Lung (tissue), 12 donors: ENCODE results near the gene GYG2. TPM values are rescaled to one million over a fixed set of nuclear protein-coding genes. Genes with fewer than 3 reads are reported as not detected.
A peak's percentile ranks its signal among the peaks of the same experiment; 100 is the strongest.

Source experiments
- ATAC-seq: fragments of 200-7000 bp; cut with Tn5 transposase; one replicate; pipeline ENCODE4 v1.9.1; 2020; ENCODE audit warnings: moderate number of reproducible peaks; ENCODE audit not compliant: insufficient read depth, low FRiP score
- DNase-seq, 3 donors: peaks; one replicate each; pipeline ENCODE4 v3.0.0-alpha.2; 2013 to 2017
- H3K27ac ChIP-seq, 2 donors: one replicate each; pipeline ENCODE4 v1.5.1; 2013; ENCODE audit warnings: mild to moderate bottlenecking in 2 of 2, moderate library complexity in 2 of 2, control low read depth in 1 of 2, inconsistent platforms in 1 of 2, low read depth in 1 of 2, low read length in 1 of 2
- H3K27me3 ChIP-seq, 3 donors: one replicate each; pipeline ENCODE4 v1.5.1; 2013; ENCODE audit warnings: low read length in 2 of 3; ENCODE audit not compliant: control insufficient read depth in 3 of 3, insufficient read depth in 3 of 3
- H3K36me3 ChIP-seq, 4 donors: one replicate each; pipeline ENCODE4 v1.5.1; 2013; ENCODE audit warnings: low read length in 4 of 4, mild to moderate bottlenecking in 1 of 4, moderate library complexity in 1 of 4; ENCODE audit not compliant: control insufficient read depth in 4 of 4, insufficient read depth in 4 of 4
- H3K4me1 ChIP-seq, 5 donors: one replicate each; pipeline ENCODE4 v1.5.1; 2013; ENCODE audit warnings: low read length in 5 of 5, mild to moderate bottlenecking in 2 of 5, moderate library complexity in 1 of 5; ENCODE audit not compliant: control insufficient read depth in 5 of 5, insufficient read depth in 5 of 5
- H3K4me3 ChIP-seq: one replicate; pipeline ENCODE4 v1.5.1; 2013; ENCODE audit warnings: mild to moderate bottlenecking, control low read depth, moderate library complexity
- H3K9ac ChIP-seq, 2 donors: one replicate each; pipeline ENCODE4 v1.5.1; 2013; ENCODE audit warnings: low read length in 2 of 2, control low read depth in 1 of 2; ENCODE audit not compliant: insufficient read depth in 1 of 2
- H3K9me3 ChIP-seq, 4 donors: one replicate each; pipeline ENCODE4 v1.5.1; 2013; ENCODE audit warnings: low read length in 3 of 4, mild to moderate bottlenecking in 1 of 4, moderate library complexity in 1 of 4; ENCODE audit not compliant: control insufficient read depth in 4 of 4, insufficient read depth in 3 of 4
- CTCF ChIP-seq: IDR thresholded peaks from 2 replicates; pipeline ENCODE4 v1.5.1; 2012; ENCODE audit warnings: mild to moderate bottlenecking; ENCODE audit errors: control extremely low read depth, extremely low read depth
- whole genome bisulfite sequencing, 2 donors: extraction: QIAGEN DNeasy Blood & Tissue Kit; methylation state at CpG; one replicate each; pipeline ENCODE4 v1.1.7; 2013; 5-methylcytosine and 5-hydroxymethylcytosine counted together
- polyA plus RNA-seq, 2 donors: library from polyadenylated mRNA; stranded (reverse); fragments of 200-250 nt; gene quantifications; one replicate each; pipeline ENCODE4 v1.2.1, GENCODE V29; 2013
- total RNA-seq, 2 donors: library from RNA; depleted of rRNA in 1 of 2; stranded (reverse); fragments of >200 nt in 1 of 2; gene quantifications; one replicate each; pipeline ENCODE4 v1.2.1, GENCODE V29; 2014 to 2021
- donor health status: control.
- donor health status: control.
- donor health status: Bipolar disorder and iron deficiency.
- donor health status: healthy.
- donor health status: DM: yes; HTN: yes; CAD: no.

Gene GYG2
- total and polyA plus RNA-seq, 4 donors: 0.59 to 5.4 (median 2.7) TPM

DNA sequence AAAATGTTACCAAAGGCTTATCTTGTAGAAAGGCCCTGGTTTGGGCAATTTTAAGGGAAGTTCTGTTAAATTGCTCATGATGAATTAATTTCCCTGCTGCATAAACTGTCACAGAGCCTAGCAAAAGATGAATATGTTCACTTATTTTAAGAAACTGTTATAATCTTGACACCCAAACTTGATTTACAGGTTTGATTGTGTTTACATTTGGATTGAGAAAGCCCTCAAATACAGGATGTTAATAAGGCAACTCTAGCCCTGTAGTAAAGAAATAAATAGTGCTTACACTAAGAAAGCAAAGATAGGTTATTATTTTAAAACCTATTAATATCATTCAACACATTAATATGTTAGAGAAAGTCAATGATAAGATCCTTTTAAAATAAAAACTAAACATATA is 18.3 kb downstream of the GYG2 start:
- TF ChIP-seq CTCF: no peak
- no peak for ATAC-seq

DNA sequence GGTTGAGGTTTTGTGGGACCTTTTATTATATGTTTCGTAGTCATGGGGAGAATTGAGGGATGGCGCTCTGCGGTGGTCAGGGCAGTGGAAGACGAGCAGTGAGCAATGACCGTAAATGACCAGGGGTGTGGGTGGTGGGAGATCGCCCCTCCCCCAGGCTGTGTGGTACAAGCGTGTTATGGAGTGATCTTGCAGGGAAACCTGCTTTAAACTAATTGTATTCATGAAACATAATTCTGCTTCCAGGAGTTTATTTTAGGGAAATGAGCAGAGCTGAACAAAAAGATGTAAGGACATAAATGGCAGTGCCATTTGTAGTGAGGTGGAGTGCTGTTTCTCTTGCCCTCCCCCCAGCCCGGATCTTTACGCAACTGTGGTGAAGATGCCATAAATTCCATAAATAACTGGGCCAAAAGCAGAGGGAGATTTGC is 20.2 kb downstream of the GYG2 start:
- no peak overlapping the region for H3K27ac ChIP-seq
- H3K9me3 ChIP-seq: no peaks in the 10 kb centered on the region
- no peaks in the 10 kb centered on the region for H3K36me3 ChIP-seq
- no peak overlapping the region for H3K9ac ChIP-seq
- DNase-seq: peak in 2 of 3 donors; percentile 35 to 46
- H3K4me3 ChIP-seq: no peak overlapping the region
- TF ChIP-seq CTCF: no peak
- no peaks in the 10 kb centered on the region for H3K4me1 ChIP-seq
- ATAC-seq: no peak
- WGBS, 2 donors: 67 to 83% methylated on average over 9 of the region's 9 CpGs
- peaks cover 0 to 7% (median 3%) of the 10 kb centered on the region in 3 donors for H3K27me3 ChIP-seq

More for the DNA sequence above, 18.3 kb downstream of the GYG2 start:
- Histone ChIP-seq H3K4me3 (no peak overlapping the region), H3K27me3 (peaks cover 0 to 7% (median 3%) of the 10 kb centered on the region in 3 donors), H3K36me3 (no peaks in the 10 kb centered on the region), H3K27ac (no peak overlapping the region), H3K9ac (no peak overlapping the region), H3K9me3 (no peaks in the 10 kb centered on the region), H3K4me1 (no peaks in the 10 kb centered on the region)
- DNase-seq: no peak

DNA sequence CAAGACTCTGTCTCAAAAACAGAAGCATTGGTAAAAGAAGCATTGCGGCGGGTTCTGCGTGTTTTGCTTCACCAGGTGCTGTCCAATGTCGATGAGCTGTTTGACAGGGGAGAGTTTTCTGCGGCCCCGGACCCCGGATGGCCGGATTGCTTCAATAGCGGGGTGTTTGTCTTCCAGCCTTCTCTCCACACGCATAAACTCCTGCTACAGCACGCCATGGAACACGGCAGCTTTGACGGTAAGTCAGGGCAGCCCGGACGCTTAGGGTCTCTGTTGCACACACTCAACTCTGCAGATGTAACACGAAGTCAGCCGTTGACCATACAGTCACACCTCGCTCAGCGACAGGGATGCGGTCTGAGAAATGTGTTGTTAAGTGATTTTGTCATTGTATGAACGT is 26.2 kb downstream of the GYG2 start:
- 95 to 98% methylated on average over 21 of the region's 21 CpGs for WGBS, 2 donors
- Histone ChIP-seq H3K4me3 (no peak overlapping the region), H3K27me3 (no peaks in the 10 kb centered on the region), H3K36me3 (no peaks in the 10 kb centered on the region), H3K9me3 (no peaks in the 10 kb centered on the region), H3K9ac (no peak overlapping the region), H3K4me1 (no peaks in the 10 kb centered on the region), H3K27ac (no peak overlapping the region)
- ATAC-seq (no peak), DNase-seq (no peak)
- TF ChIP-seq CTCF: no peak

GRCh38 chrX:2855761-2856160 is 27.0 kb downstream of the GYG2 start:
- Histone ChIP-seq H3K9ac (no peak overlapping the region), H3K9me3 (no peaks in the 10 kb centered on the region), H3K27ac (no peak overlapping the region), H3K4me1 (no peaks in the 10 kb centered on the region), H3K36me3 (no peaks in the 10 kb centered on the region), H3K4me3 (no peak overlapping the region), H3K27me3 (peaks cover 0 to 3% (median 0%) of the 10 kb centered on the region in 3 donors)
- ATAC-seq: no peak
- TF ChIP-seq CTCF: no peak
- no peak for DNase-seq
- WGBS, 2 donors: 93 to 100% methylated on average over 2 of the region's 2 CpGs
